ENCODE data around the gene ARL4C. TPM values are rescaled to one million over a fixed set of nuclear protein-coding genes. Genes with fewer than 3 reads are reported as not detected.

ARL4C gene
- total RNA-seq, 1 experiment from 2014 or later: 21.0 TPM

GRCh38 chr2:234537929-234538328 is 41.0 kb upstream of the ARL4C start:
- TF ChIP-seq, protein P1, sequence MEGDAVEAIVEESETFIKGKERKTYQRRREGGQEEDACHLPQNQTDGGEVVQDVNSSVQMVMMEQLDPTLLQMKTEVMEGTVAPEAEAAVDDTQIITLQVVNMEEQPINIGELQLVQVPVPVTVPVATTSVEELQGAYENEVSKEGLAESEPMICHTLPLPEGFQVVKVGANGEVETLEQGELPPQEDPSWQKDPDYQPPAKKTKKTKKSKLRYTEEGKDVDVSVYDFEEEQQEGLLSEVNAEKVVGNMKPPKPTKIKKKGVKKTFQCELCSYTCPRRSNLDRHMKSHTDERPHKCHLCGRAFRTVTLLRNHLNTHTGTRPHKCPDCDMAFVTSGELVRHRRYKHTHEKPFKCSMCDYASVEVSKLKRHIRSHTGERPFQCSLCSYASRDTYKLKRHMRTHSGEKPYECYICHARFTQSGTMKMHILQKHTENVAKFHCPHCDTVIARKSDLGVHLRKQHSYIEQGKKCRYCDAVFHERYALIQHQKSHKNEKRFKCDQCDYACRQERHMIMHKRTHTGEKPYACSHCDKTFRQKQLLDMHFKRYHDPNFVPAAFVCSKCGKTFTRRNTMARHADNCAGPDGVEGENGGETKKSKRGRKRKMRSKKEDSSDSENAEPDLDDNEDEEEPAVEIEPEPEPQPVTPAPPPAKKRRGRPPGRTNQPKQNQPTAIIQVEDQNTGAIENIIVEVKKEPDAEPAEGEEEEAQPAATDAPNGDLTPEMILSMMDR (IDR thresholded peaks at IDR 0.05; ENCODE audit: unreplicated experiment): no peak
- H3K36me3 Mint-ChIP-seq (ENCODE audit: insufficient read depth, unreplicated experiment): no peaks in the 10 kb centered on the region
- DNase-seq: no peak
- no peaks in the 10 kb centered on the region for H3K4me1 Mint-ChIP-seq (ENCODE audit: low read depth, unreplicated experiment)
- intact Hi-C loops (cut with micrococcal nuclease; ENCODE audit: unreplicated experiment): no loop called here
- no TSS peak for BruUV-seq (replicated peaks)
- CTCF ChIA-PET: interaction anchor here (0.6 kb wide), 1 partner anchor 130 kb away, joined by 3 read pairs; no protein-coding TSS in a partner anchor
- H3K4me3 Mint-ChIP-seq (ENCODE audit: low read depth, unreplicated experiment): no peak overlapping the region
- peaks cover 16% of the 10 kb centered on the region for H3K27me3 Mint-ChIP-seq (ENCODE audit: unreplicated experiment)
- no peak overlapping the region for H3K27ac Mint-ChIP-seq (ENCODE audit: unreplicated experiment)
- H3K9me3 Mint-ChIP-seq (ENCODE audit: low read depth, unreplicated experiment): peaks cover 4% of the 10 kb centered on the region

DNA sequence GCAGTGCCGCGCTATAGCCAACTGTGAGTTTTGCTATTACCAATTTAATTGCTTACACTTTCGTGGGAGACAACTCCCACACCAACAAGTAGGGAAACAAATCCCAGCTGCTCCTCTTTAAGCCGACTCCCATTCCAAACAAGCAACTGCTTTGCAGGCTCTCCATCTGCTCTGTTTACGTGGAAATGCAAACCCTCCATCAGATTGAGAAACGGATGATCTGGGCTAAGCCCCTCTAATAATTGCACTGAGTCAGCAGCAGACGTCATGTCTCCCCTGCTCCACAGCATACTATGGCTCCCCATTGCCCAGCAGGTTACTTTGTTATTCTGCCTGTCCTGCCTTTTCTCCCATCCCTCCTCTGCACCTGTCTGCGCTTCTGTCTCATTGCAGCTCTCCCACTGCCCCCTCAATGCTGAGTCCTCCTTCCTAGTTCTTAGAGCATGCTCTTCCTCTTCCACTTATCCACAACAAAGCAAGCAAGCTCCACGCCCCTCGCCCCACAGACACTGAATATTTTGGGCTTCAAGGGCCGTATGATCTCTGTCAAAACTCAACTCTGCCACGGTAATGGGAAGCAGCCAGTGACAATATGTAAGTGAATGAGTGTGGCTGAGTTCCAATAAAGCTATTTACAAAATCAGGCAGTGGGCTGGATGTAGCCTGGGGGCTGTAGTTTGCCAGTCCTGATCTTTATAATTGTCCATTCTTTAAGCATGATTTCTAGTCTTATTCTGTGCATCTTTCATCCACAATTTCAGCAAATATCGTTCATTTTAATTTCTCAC is 39.5 kb upstream of the ARL4C start:
- TF ChIP-seq, protein P1 (IDR thresholded peaks at IDR 0.05; ENCODE audit: unreplicated experiment): no peak
- peaks cover 7% of the 10 kb centered on the region for H3K9me3 Mint-ChIP-seq (ENCODE audit: low read depth, unreplicated experiment)
- H3K36me3 Mint-ChIP-seq (ENCODE audit: insufficient read depth, unreplicated experiment): no peaks in the 10 kb centered on the region
- no peak overlapping the region for H3K4me3 Mint-ChIP-seq (ENCODE audit: low read depth, unreplicated experiment)
- DNase-seq: no peak
- no TSS peak for BruUV-seq (replicated peaks)
- peaks cover 16% of the 10 kb centered on the region for H3K27me3 Mint-ChIP-seq (ENCODE audit: unreplicated experiment)
- intact Hi-C loops (cut with micrococcal nuclease; ENCODE audit: unreplicated experiment): no loop called here
- no peaks in the 10 kb centered on the region for H3K4me1 Mint-ChIP-seq (ENCODE audit: low read depth, unreplicated experiment)
- CTCF ChIA-PET: interaction anchor here (0.5 kb wide), 1 partner anchor 524 kb away, joined by 4 read pairs; no protein-coding TSS in a partner anchor
- H3K27ac Mint-ChIP-seq (ENCODE audit: unreplicated experiment): no peak overlapping the region

- no TSS peak for BruUV-seq (replicated peaks)
- H3K27ac Mint-ChIP-seq (ENCODE audit: unreplicated experiment): no peak overlapping the region
- H3K4me1 Mint-ChIP-seq (ENCODE audit: low read depth, unreplicated experiment): no peaks in the 10 kb centered on the region
- no peak for DNase-seq
- peaks cover 16% of the 10 kb centered on the region for H3K27me3 Mint-ChIP-seq (ENCODE audit: unreplicated experiment)
- intact Hi-C loops (cut with micrococcal nuclease; ENCODE audit: unreplicated experiment): no loop called here
- H3K4me3 Mint-ChIP-seq (ENCODE audit: low read depth, unreplicated experiment): no peak overlapping the region
- TF ChIP-seq, protein P1 (IDR thresholded peaks at IDR 0.05; ENCODE audit: unreplicated experiment): no peak
- H3K9me3 Mint-ChIP-seq (ENCODE audit: low read depth, unreplicated experiment): peaks cover 7% of the 10 kb centered on the region
- H3K36me3 Mint-ChIP-seq (ENCODE audit: insufficient read depth, unreplicated experiment): no peaks in the 10 kb centered on the region
- CTCF ChIA-PET: interaction anchor here (0.5 to 0.7 kb wide), 2 partner anchors 39 to 525 kb away, joined by 4 read pairs; partner anchors contain the start of gene ARL4C
Measured at GRCh38 chr2:234535464-234535863, 38.6 kb upstream of the ARL4C start.

- peaks cover 7% of the 10 kb centered on the region for H3K27me3 Mint-ChIP-seq (ENCODE audit: unreplicated experiment)
- intact Hi-C loops (cut with micrococcal nuclease; ENCODE audit: unreplicated experiment): no loop called here
- no peak overlapping the region for H3K27ac Mint-ChIP-seq (ENCODE audit: unreplicated experiment)
- TF ChIP-seq, protein P1 (IDR thresholded peaks at IDR 0.05; ENCODE audit: unreplicated experiment): no peak
- no TSS peak for BruUV-seq (replicated peaks)
- DNase-seq: no peak
- no peaks in the 10 kb centered on the region for H3K4me1 Mint-ChIP-seq (ENCODE audit: low read depth, unreplicated experiment)
- CTCF ChIA-PET: no interaction called here
- no peaks in the 10 kb centered on the region for H3K36me3 Mint-ChIP-seq (ENCODE audit: insufficient read depth, unreplicated experiment)
- H3K9me3 Mint-ChIP-seq (ENCODE audit: low read depth, unreplicated experiment): peaks cover 4% of the 10 kb centered on the region
- no peak overlapping the region for H3K4me3 Mint-ChIP-seq (ENCODE audit: low read depth, unreplicated experiment)
Measured at GRCh38 chr2:234534515-234534914, 37.6 kb upstream of the ARL4C start.
